ENCODE data around the gene IFT172. TPM values are rescaled to one million over a fixed set of nuclear protein-coding genes. Genes with fewer than 3 reads are reported as not detected.

The IFT172 gene
- total RNA-seq, 1 experiment from 2014 or later = 21.9 TPM

DNA sequence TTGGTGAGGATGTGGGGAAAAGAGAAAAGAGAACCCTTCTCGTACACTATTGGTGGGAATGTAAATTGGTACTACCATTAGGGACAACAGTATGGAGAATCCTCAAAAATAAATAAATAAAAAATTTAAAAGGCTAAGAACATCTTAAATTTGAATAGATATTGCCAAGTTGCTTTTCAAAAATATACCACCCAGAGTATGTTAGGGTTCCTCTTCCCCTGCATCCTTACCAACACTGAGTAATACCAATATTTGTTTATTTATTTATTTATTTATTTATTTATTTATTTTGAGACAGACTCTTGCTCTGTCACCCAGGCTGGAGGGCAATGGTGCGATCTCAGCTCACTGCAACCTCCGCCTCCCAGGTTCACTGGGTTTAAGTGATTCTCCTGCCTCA, 66.6 kb downstream of the IFT172 start:
- POLR2A ChIA-PET = no interaction called here
- Mint-ChIP-seq H3K36me3 (ENCODE audit: insufficient read depth, unreplicated experiment) (peaks cover under 1% of the 10 kb centered on the region), H3K4me1 (ENCODE audit: low read depth, unreplicated experiment) (peaks cover 5% of the 10 kb centered on the region), H3K9me3 (ENCODE audit: unreplicated experiment) (no peaks in the 10 kb centered on the region), H3K27me3 (ENCODE audit: insufficient read depth, unreplicated experiment) (no peaks in the 10 kb centered on the region), H3K4me3 (ENCODE audit: unreplicated experiment) (no peak overlapping the region), H3K27ac (ENCODE audit: unreplicated experiment) (no peak overlapping the region)
- intact Hi-C loops (cut with micrococcal nuclease; ENCODE audit: unreplicated experiment) = no loop called here
- Histone ChIP-seq H3K4me1 (peaks cover 22% of the 10 kb centered on the region), H3K36me3 (ENCODE audit: control insufficient read depth, insufficient read depth, low read length) (no peaks in the 10 kb centered on the region), H3K27me3 (replicated peaks; ENCODE audit: control insufficient read depth, insufficient read depth, low read length) (no peaks in the 10 kb centered on the region), H3K9me3 (no peaks in the 10 kb centered on the region), H3K4me3 (ENCODE audit: low read depth, low read length) (no peak overlapping the region)
- no TSS peak for BruUV-seq (replicated peaks)
- DNase-seq = no peak
- TF ChIP-seq, protein P1, sequence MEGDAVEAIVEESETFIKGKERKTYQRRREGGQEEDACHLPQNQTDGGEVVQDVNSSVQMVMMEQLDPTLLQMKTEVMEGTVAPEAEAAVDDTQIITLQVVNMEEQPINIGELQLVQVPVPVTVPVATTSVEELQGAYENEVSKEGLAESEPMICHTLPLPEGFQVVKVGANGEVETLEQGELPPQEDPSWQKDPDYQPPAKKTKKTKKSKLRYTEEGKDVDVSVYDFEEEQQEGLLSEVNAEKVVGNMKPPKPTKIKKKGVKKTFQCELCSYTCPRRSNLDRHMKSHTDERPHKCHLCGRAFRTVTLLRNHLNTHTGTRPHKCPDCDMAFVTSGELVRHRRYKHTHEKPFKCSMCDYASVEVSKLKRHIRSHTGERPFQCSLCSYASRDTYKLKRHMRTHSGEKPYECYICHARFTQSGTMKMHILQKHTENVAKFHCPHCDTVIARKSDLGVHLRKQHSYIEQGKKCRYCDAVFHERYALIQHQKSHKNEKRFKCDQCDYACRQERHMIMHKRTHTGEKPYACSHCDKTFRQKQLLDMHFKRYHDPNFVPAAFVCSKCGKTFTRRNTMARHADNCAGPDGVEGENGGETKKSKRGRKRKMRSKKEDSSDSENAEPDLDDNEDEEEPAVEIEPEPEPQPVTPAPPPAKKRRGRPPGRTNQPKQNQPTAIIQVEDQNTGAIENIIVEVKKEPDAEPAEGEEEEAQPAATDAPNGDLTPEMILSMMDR (IDR thresholded peaks at IDR 0.05; ENCODE audit: insufficient read depth in 1 of 2, low read depth in 1 of 2, low read length in 1 of 2, severe bottlenecking in 1 of 2, unreplicated experiment in 1 of 2) = no peak
- CTCF ChIA-PET = no interaction called here

DNA sequence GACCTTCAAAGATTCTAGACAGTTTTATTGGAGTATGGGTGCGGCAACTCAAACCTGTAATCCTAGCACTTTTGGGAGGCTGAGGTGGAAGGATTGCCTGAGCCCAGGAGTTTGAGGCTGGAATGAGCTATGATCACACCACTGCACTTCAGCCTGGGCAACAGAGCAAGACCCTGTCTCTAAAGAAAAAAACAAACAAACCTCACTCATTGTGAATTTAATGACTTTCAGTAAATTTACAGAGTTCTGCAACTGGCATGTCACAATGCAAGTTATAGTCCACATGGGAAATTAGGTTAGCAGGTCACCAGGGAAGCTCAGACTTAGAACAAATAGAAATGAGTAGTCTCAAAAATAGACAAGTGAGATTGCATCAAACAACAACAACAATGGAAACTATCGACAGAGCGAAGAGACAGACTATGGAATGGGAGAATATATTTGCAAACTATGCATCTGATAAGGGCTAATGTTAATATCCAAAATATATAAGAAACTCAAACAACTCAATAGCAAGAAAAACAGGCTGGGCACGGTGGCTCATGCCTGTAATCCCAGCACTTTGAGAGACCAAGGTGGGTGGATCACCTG, 67.8 kb downstream of the IFT172 start:
- Histone ChIP-seq H3K27me3 (replicated peaks; ENCODE audit: control insufficient read depth, insufficient read depth, low read length) (no peaks in the 10 kb centered on the region), H3K4me1 (peaks cover 13% of the 10 kb centered on the region), H3K9me3 (no peaks in the 10 kb centered on the region), H3K4me3 (ENCODE audit: low read depth, low read length) (no peak overlapping the region), H3K36me3 (ENCODE audit: control insufficient read depth, insufficient read depth, low read length) (no peaks in the 10 kb centered on the region)
- BruUV-seq (replicated peaks) = no TSS peak
- Mint-ChIP-seq H3K36me3 (ENCODE audit: insufficient read depth, unreplicated experiment) (no peaks in the 10 kb centered on the region), H3K27me3 (ENCODE audit: insufficient read depth, unreplicated experiment) (no peaks in the 10 kb centered on the region), H3K4me1 (ENCODE audit: low read depth, unreplicated experiment) (no peaks in the 10 kb centered on the region), H3K27ac (ENCODE audit: unreplicated experiment) (no peak overlapping the region), H3K9me3 (ENCODE audit: unreplicated experiment) (no peaks in the 10 kb centered on the region), H3K4me3 (ENCODE audit: unreplicated experiment) (no peak overlapping the region)
- ChIA-PET POLR2A (no interaction called here), CTCF (no interaction called here)
- DNase-seq = no peak
- intact Hi-C loops (cut with micrococcal nuclease; ENCODE audit: unreplicated experiment) = no loop called here
- TF ChIP-seq, protein P1 (IDR thresholded peaks at IDR 0.05; ENCODE audit: insufficient read depth in 1 of 2, low read depth in 1 of 2, low read length in 1 of 2, severe bottlenecking in 1 of 2, unreplicated experiment in 1 of 2) = no peak

DNA sequence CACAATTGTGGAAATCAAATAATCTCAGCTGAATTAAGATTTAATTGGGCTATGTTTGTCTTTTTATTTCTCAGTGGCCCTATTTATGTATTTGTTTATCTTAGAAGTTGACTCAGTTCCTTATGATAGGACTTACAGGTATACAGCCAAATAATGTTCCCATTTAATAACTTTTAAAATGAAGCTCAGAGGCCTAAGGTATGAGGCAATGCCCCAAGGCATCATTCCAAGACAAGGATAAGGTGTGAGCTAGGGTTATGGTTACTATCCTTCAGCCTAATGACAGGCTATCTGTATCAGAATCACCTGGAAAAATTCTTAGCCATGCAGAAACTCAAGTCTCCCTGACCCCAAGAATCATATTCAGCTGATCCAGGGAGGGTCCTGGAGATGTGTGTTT, 68.5 kb downstream of the IFT172 start:
- Histone ChIP-seq H3K36me3 (ENCODE audit: control insufficient read depth, insufficient read depth, low read length) (no peaks in the 10 kb centered on the region), H3K4me1 (0 out of 2 replicates have a peak, but pooled peaks cover 8% of the 10 kb centered on the region), H3K27me3 (replicated peaks; ENCODE audit: control insufficient read depth, insufficient read depth, low read length) (no peaks in the 10 kb centered on the region), H3K4me3 (ENCODE audit: low read depth, low read length) (no peak overlapping the region), H3K9me3 (no peaks in the 10 kb centered on the region)
- Mint-ChIP-seq H3K27ac (ENCODE audit: unreplicated experiment) (no peak overlapping the region), H3K27me3 (ENCODE audit: insufficient read depth, unreplicated experiment) (no peaks in the 10 kb centered on the region), H3K4me1 (ENCODE audit: low read depth, unreplicated experiment) (no peaks in the 10 kb centered on the region), H3K4me3 (ENCODE audit: unreplicated experiment) (no peak overlapping the region), H3K36me3 (ENCODE audit: insufficient read depth, unreplicated experiment) (no peaks in the 10 kb centered on the region), H3K9me3 (ENCODE audit: unreplicated experiment) (no peaks in the 10 kb centered on the region)
- intact Hi-C loops (cut with micrococcal nuclease; ENCODE audit: unreplicated experiment) = no loop called here
- no TSS peak for BruUV-seq (replicated peaks)
- POLR2A ChIA-PET = no interaction called here
- TF ChIP-seq, protein P1 (IDR thresholded peaks at IDR 0.05; ENCODE audit: insufficient read depth in 1 of 2, low read depth in 1 of 2, low read length in 1 of 2, severe bottlenecking in 1 of 2, unreplicated experiment in 1 of 2) = no peak
- DNase-seq = no peak
- CTCF ChIA-PET = no interaction called here
